Spleen (tissue), 11 donors: ENCODE measurements around the gene CGNL1. TPM values are rescaled to one million over a fixed set of nuclear protein-coding genes. Genes with fewer than 3 reads are reported as not detected.

Experiments used
- DNase-seq: peaks from one replicate; pipeline ENCODE4 v3.0.0-alpha.2; 2020
- H3K27ac ChIP-seq, 8 donors: fragments of 200-600 bp; sonication (generic) in 7 of 8; 1 replicate in 4 of 8; 2 replicates in 4 of 8; pipeline versions ENCODE4 v1.5.0 to v1.8.0; 2016 to 2021; ENCODE audit warnings: inconsistent platforms in 4 of 8, mild to moderate bottlenecking in 4 of 8, moderate library complexity in 1 of 8
- H3K27me3 ChIP-seq, 7 donors: fragments of 200-600 bp; sonication (generic) in 6 of 7; replicated peaks in 1 of 7; 1 replicate in 4 of 7; 2 replicates in 3 of 7; pipeline versions ENCODE4 v1.5.0 to v1.8.0; 2016 to 2021; ENCODE audit warnings: inconsistent platforms in 3 of 7, mild to moderate bottlenecking in 1 of 7
- H3K36me3 ChIP-seq, 6 donors: fragments of 200-600 bp; sonication (generic) in 5 of 6; 1 replicate in 4 of 6; 2 replicates in 2 of 6; pipeline versions ENCODE4 v1.5.0 to v1.8.0; 2016 to 2021; ENCODE audit warnings: inconsistent platforms in 2 of 6
- H3K4me1 ChIP-seq, 6 donors: fragments of 200-600 bp; sonication (generic) in 5 of 6; 1 replicate in 3 of 6; 2 replicates in 3 of 6; pipeline versions ENCODE4 v1.5.0 to v1.8.0; 2016 to 2021; ENCODE audit warnings: inconsistent platforms in 3 of 6
- H3K4me3 ChIP-seq, 8 donors: fragments of 200-600 bp; sonication (generic) in 7 of 8; 1 replicate in 4 of 8; 2 replicates in 4 of 8; pipeline versions ENCODE4 v1.5.0 to v1.8.0; 2016 to 2021; ENCODE audit warnings: inconsistent platforms in 4 of 8, mild to moderate bottlenecking in 4 of 8, moderate library complexity in 2 of 8
- H3K9me3 ChIP-seq, 8 donors: fragments of 200-600 bp; sonication (generic) in 7 of 8; 1 replicate in 4 of 8; 2 replicates in 4 of 8; pipeline versions ENCODE4 v1.5.0 to v1.8.0; 2016 to 2021; ENCODE audit warnings: inconsistent platforms in 4 of 8
- CTCF ChIP-seq, 11 experiments: fragments of 200-600 bp in 7 of 11; fragments of 450-650 bp in 4 of 11; sonication (generic) in 4 of 11; IDR thresholded peaks in 8 of 11; conservative IDR thresholded peaks in 3 of 11; 1 replicate in 7 of 11; 2 replicates in 4 of 11; pipeline versions ENCODE4 v1.4.0 to v1.8.0; 2016 to 2021; ENCODE audit warnings: antibody characterized with exemption in 11 of 11, inconsistent platforms in 4 of 11, mild to moderate bottlenecking in 1 of 11
- POLR2A ChIP-seq, 3 donors: fragments of 450-650 bp; IDR thresholded peaks; one replicate each; pipeline ENCODE4 v1.5.1; 2017; ENCODE audit warnings: antibody characterized with exemption in 3 of 3, mild to moderate bottlenecking in 1 of 3
- POLR2AphosphoS5 ChIP-seq, 3 donors: sonication (generic); formaldehyde crosslinking; IDR thresholded peaks; one replicate each; pipeline ENCODE4 v1.5.1; 2017; ENCODE audit warnings: antibody characterized with exemption in 3 of 3
- WGBS, 5 donors: extraction: QIAGEN DNeasy Blood & Tissue Kit in 3 of 5; methylation state at CpG; one replicate each; pipeline versions ENCODE4 v1.1.5 to v1.1.7; 2013 to 2018; 5-methylcytosine and 5-hydroxymethylcytosine counted together
- intact Hi-C: fragments of 100-400 bp; cut with DNase I; formaldehyde crosslinking; loops from one replicate; pipeline ENCODE4 v1.15.0; 2023; ENCODE audit warnings: low total_unique reads
- polyA plus RNA-seq, 3 donors: library from polyadenylated mRNA; stranded (reverse); fragments of 200-250 nt; gene quantifications; one replicate each; pipeline ENCODE4 v1.2.1, GENCODE V29; 2013
- total RNA-seq, 7 donors: library from RNA; depleted of rRNA in 3 of 7; stranded (reverse); fragments of >200 nt in 3 of 7; fragmentation: NEBNext Ultra II Directional in 4 of 7; extraction: Animal tissue kit (Norgen Biotek cat#: 25700) in 4 of 7; gene quantifications; one replicate each; pipeline versions ENCODE4 v1.1.0 to v1.2.1, GENCODE V29; 2016 to 2021
- donor health status: healthy with polysubstance abuse.
- donor health status: DM: no; HTN: no; CAD: no; lungs with moderate emphysema.
- donor health status: DM: no; HTN: no; CAD: no.
- donor health status: Bipolar disorder and iron deficiency.
- donor health status: healthy.
- donor health status: DM: no; HTN: no; CAD: no.
- donor health status: DM: yes; HTN: yes; CAD: no.

Gene CGNL1
- total and polyA plus RNA-seq, 10 donors = 0.07 to 0.73 (median 0.36) TPM

- no peaks in the 10 kb centered on the region for H3K36me3 ChIP-seq
- no peak for DNase-seq
- H3K4me3 ChIP-seq = no peak overlapping the region
- no peak overlapping the region for H3K27ac ChIP-seq
- TF ChIP-seq POLR2AphosphoS5 (IDR thresholded peaks at IDR 0.05) (no peak), CTCF (IDR thresholded peaks at IDR 0.05 in 8 of 11, conservative IDR thresholded peaks at IDR 0.05 in 3 of 11) (no peak), POLR2A (IDR thresholded peaks at IDR 0.05) (no peak)
- intact Hi-C loops = no loop called here
- WGBS, 5 donors = 74 to 87% (median 83%) methylated on average over 5 of the region's 5 CpGs
- H3K27me3 ChIP-seq = peaks cover 0 to 45% (median 0%) of the 10 kb centered on the region in 7 donors
- H3K4me1 ChIP-seq = peaks cover 0 to 5% (median 0%) of the 10 kb centered on the region in 6 donors
- no peaks in the 10 kb centered on the region for H3K9me3 ChIP-seq
Observed at GRCh38 chr15:57461541-57461940, 85.2 kb downstream of the CGNL1 start.

GRCh38 chr15:57462381-57462780 lies 86.1 kb downstream of the CGNL1 start:
- DNase-seq = no peak
- intact Hi-C loops = no loop called here
- H3K27me3 ChIP-seq = peaks cover 0 to 44% (median 0%) of the 10 kb centered on the region in 7 donors
- no peaks in the 10 kb centered on the region for H3K36me3 ChIP-seq
- peaks cover 0 to 5% (median 0%) of the 10 kb centered on the region in 6 donors for H3K4me1 ChIP-seq
- H3K4me3 ChIP-seq = no peak overlapping the region
- no peaks in the 10 kb centered on the region for H3K9me3 ChIP-seq
- 56 to 73% (median 63%) methylated on average over 2 of the region's 2 CpGs for WGBS, 5 donors
- H3K27ac ChIP-seq = no peak overlapping the region
- TF ChIP-seq CTCF (IDR thresholded peaks at IDR 0.05 in 8 of 11, conservative IDR thresholded peaks at IDR 0.05 in 3 of 11) = no peak
- TF ChIP-seq POLR2A (IDR thresholded peaks at IDR 0.05) = no peak
- no peak for TF ChIP-seq POLR2AphosphoS5 (IDR thresholded peaks at IDR 0.05)

- Histone ChIP-seq H3K27me3 (peaks cover 0 to 40% (median 0%) of the 10 kb centered on the region in 7 donors), H3K9me3 (no peaks in the 10 kb centered on the region), H3K4me3 (no peak overlapping the region), H3K4me1 (peaks cover 0 to 3% (median 0%) of the 10 kb centered on the region in 6 donors), H3K27ac (no peak overlapping the region), H3K36me3 (no peaks in the 10 kb centered on the region)
- WGBS, 5 donors = 85 to 94% (median 89%) methylated on average over 7 of the region's 7 CpGs
- no peak for DNase-seq
- intact Hi-C loops = no loop called here
- TF ChIP-seq CTCF (IDR thresholded peaks at IDR 0.05 in 8 of 11, conservative IDR thresholded peaks at IDR 0.05 in 3 of 11) (no peak), POLR2AphosphoS5 (IDR thresholded peaks at IDR 0.05) (no peak), POLR2A (IDR thresholded peaks at IDR 0.05) (no peak)
Observed at GRCh38 chr15:57463360-57463759, 87.1 kb downstream of the CGNL1 start.

- Histone ChIP-seq H3K4me1 (no peaks in the 10 kb centered on the region), H3K4me3 (no peak overlapping the region), H3K9me3 (no peaks in the 10 kb centered on the region), H3K27ac (no peak overlapping the region), H3K27me3 (peaks cover 0 to 42% (median 7%) of the 10 kb centered on the region in 7 donors), H3K36me3 (no peaks in the 10 kb centered on the region)
- TF ChIP-seq CTCF (IDR thresholded peaks at IDR 0.05 in 8 of 11, conservative IDR thresholded peaks at IDR 0.05 in 3 of 11) = no peak
- TF ChIP-seq POLR2A (IDR thresholded peaks at IDR 0.05) = no peak
- no peak for TF ChIP-seq POLR2AphosphoS5 (IDR thresholded peaks at IDR 0.05)
- intact Hi-C loops = no loop called here
- DNase-seq = no peak
- 90 to 96% (median 92%) methylated on average over 3 of the region's 3 CpGs for WGBS, 5 donors
Observed at GRCh38 chr15:57464480-57464879, 88.2 kb downstream of the CGNL1 start.
